Measurements from ENCODE around the gene BAIAP2L1.

BAIAP2L1 gene

DNA sequence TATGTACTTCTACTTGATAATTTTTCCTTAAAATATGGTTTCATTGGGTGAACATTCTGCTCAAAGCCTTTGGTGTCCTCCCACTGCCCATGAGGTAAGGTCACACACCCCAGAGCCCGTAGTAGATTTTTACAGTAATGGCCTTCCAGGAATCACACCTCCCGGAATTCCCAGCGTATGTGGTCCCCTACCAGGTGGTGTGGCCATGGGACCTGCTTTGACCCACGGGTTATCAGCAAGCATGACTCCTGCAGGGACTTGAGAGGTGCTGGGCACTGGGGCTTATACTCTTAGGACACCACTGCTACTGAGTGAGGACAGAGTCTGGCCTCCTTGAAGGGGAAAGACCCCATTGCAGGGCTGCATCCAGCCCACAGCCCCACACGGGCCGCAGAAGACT lies 42.2 kb downstream of the BAIAP2L1 start:
- no peak for DNase-seq (ENCODE audit: low read depth)

DNA sequence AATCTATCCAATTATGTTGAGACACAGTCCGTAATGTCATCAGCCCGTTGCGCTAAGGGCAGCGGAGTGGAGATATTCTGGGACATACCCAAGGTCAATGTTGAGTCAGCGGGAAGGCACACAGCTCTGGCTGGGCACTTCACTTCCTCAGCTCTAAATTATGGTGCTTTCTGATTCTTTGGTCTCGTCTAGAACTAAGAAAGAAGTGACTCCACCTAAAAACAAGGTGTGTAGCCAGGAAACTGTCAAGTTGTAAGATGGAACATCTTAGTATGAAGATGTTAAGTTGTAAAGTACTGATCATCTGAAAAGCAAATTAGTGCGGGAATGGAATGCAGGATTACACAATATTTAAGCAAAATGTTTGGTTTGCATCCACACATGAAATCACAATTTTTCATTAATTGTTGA lies 43.1 kb downstream of the BAIAP2L1 start:
- no peak for DNase-seq (ENCODE audit: low read depth)

DNA sequence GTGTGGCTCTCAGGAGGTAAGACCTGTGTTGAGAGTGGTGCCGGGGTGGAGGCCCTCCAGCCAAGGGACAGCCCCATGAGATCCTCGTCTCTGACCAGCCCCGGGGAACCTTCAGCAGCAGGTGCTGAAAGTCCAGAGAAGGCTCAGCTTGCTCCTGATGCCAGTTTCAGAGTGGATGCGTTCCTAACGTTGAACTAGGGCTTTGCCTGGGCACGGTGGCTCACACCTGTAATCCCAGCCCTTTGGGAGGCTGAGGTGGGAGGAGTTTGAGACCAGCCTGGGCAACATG lies 45.7 kb downstream of the BAIAP2L1 start:
- DNase-seq (ENCODE audit: low read depth) = no peak

DNA sequence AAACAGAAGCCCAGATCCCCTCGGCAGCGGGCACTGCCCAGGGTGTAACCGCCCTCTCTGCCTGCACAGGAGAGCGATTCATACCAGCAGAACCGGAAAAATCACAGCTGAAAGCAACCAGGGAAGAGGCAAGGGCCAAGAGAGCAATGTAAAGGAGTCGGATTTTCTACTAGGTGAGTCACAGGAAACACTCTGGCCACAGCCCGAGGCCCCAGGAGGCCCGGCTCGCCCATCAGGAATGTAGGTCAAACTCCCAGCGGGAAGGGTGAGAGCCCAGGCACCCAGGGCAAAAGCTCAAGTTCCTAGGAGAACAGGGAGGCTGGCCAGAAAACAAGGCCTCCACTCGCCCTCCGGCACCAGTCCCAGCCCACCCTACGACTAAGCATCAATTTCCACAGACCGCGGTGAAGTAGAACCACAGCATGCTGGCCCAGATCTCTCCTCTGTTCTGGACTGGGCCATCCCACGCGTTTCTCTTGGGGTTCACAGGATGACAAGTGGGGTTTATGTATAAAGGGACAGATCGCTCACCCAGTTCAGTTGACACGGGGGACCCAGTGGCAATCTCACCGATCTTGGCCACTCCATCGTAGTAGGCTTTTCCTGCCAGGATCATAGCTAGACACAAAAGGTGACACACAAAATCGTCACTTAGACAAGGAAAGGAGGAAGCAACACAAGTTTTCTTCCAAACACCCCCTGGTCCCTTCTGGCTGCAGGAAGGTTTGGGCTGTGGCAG lies 46.2 kb downstream of the BAIAP2L1 start:
- DNase-seq (ENCODE audit: low read depth) = peak; percentile 68

DNA sequence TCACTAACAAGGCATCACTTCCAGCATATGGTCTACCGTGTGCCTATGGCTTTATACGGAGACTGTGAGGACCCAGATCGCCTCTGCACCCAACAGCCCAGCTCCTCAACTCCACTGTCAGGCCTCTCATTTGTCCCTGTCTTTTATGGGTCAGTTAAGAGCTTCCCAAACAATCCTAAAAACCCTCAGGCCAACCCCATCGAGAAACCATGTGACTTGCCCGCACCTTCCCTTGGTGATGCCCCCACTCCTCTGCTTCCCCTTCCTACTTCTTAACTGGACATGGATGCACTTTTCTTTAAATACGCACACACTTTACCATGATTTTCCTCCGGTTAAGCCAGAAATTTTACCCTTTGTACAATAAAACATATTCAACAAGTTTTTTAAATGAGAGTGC lies 46.8 kb downstream of the BAIAP2L1 start:
- no peak for DNase-seq (ENCODE audit: low read depth)

DNA sequence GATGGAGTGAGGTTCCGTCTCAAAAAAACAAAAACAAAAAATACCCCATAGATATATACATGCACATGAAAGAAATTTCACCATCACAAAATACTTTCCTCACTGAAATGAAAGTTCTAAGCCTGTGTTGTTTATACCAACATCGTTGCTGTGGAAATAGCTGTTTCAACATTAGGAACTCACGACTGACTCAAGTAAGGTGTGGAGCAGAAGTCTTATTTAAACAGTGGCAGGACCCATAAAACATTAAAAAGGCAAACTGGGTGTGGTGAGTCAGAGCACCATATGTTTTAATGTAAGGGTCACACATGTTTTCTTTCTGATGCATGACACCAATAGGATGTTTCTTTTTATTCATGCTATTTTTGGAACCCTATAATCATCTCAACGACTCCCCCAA lies 48.3 kb downstream of the BAIAP2L1 start:
- no peak for DNase-seq (ENCODE audit: low read depth)

DNA sequence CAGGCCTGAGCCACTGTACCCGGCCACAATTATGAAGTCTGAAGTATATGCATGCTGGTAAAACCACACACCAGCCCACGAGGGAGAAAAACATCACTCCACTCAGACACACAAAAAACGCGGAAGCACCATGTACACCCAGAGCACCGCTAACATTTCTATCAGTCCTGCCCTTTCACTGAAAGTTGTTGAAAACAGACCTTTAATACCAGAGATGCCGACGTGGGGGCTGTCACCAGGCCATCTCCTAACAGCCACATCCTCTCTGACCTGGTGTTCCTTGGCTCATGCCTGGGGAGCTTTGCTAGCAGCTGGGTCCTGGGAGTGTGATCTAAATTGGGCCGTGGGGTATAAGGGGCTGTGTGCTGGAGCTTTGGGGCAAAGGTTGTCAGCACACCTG lies 49.8 kb downstream of the BAIAP2L1 start:
- DNase-seq (ENCODE audit: low read depth) = no peak

DNA sequence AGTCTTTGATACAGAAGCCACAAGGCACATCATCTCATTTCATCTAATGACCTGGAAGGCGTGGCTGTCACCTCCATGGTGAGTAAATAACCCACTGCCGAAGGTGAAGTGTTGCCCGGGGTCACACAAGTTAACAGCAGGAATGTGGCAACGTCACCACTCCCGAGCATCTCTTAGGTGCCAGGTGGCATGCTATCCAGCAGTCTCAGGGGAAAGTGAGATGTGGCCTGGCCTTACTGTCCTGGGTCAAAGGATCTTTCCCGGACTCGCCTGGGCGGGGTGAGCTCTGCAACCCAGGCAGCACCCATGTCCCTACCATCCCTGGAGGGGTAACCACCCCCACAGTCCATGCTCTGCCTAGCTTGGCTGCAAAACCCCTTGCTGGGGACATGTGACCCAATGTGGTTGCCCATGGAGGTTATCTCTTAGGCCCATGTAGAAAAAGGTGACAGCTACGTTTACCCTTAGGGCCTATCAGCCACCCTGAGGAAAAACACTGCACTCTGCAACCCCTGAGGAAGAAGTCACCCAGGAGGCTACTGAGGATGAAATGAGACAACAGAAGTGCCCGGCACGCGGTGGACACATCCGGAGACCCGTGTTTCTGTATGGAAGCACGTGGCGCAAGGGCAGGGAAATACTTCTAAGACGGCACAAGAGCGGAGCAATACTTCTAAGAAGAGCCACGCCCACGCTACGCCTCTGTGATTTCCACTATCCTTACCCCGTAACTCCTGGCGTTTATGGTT lies 52.0 kb downstream of the BAIAP2L1 start:
- no peak for DNase-seq (ENCODE audit: low read depth)

DNA sequence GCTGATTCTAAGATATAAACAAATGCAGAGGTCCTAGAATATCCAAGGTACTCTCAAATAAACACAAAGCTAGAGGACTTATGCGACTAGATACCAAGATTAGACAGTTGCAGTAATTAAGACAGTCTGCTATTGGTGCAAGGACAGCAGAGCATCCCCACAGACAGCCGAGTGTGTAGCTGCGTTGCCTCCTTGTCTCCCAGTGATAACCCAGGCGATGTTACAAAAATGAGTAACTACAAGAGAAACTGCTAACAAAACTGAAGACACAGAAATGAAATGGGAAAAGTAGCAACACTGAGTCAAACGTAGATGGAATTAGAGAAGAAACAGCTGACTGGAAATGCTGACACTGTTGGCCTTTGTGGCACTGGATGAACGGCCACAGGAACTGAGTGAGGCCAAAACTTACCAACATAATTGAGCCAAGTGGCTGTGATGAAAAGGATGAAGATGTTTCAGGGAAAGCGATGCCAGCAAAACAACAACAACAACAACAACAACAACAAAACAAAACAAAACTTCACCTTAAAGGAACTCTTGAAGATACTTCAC lies 54.3 kb downstream of the BAIAP2L1 start:
- DNase-seq (ENCODE audit: low read depth) = no peak

DNA sequence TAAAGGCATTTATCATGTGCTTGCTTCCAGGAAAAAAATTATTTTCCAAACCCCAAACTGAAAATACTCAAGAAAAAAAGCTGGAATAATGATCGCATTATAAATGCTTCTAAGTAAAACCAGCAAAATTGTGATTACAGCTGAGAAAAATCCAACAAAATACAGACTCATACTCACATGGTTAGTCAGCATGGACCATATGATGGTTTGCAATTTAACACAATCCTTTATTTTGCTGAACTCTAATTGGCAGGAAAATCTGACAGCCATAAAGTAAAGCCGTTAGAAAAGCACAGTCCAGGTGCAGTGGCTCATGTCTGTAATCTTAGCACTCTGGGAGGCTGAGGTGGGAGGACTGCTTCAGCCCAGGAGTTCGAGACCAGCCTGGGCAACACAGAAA lies 59.8 kb downstream of the BAIAP2L1 start:
- DNase-seq (ENCODE audit: low read depth) = no peak

DNA sequence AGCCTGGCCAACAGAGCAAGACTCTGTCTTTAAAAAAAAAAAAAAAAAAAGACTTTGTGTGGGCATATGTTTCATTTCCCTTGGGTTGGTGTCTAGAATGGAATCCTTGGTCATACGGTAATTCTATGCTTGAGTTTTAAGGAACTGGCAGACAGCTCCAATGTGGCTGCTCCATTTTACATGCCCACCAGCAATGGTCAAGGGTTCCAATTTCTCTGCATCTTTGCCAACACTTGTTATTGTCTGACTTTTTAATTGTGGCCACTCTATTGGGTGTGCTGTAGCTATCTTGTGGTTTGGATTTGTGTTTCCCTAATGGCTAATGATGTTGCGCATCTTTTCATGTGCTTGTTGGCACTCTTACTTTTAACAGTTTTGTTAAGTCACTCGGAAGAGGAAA lies 61.8 kb downstream of the BAIAP2L1 start:
- no peak for DNase-seq (ENCODE audit: low read depth)

DNA sequence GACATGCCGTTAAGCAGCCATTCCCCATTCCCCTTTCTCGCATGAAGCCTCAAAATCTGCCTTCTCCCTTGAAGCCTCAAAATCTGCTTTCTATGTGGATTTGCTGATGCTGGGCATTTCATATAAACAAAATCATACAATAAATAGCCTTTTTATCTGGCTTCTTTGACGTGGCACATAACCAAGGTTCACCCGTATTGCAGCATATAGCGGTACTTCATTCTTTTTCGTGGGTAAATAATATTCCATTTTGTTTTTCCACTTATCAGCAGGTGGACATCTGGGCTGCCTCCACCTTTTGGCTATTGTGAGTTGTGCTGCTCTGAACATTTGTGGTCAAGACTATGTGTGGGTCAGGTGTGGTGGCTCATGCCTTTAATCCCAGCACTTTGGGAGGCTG lies 62.4 kb downstream of the BAIAP2L1 start:
- no peak for DNase-seq (ENCODE audit: low read depth)

DNA sequence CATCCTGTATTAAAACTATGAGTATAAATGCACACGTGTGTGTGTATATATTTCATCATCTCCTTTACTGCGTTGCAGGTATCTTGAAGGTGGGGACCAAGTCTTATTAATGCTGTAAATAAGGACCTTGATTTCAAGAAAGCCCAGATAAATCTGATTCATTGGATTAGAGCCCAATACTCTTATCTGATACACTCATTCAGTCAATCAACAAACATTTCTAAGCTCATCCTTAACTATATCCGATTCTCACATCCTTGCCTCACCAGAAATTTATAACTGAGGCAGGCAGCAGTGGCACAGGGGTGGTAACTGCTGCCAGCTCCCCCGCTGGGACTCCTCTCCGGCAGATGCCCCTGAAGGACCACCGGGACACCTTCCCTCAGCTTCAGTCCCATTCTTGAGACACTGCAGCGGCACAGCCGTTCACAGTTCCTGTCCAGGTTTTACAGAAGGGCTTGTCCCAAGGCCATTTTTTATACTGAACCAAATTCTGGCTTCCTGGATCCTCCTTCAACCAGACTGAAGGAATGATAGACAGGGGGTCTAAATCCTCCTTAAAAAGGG lies 65.4 kb downstream of the BAIAP2L1 start:
- no peak for DNase-seq (ENCODE audit: low read depth)

DNA sequence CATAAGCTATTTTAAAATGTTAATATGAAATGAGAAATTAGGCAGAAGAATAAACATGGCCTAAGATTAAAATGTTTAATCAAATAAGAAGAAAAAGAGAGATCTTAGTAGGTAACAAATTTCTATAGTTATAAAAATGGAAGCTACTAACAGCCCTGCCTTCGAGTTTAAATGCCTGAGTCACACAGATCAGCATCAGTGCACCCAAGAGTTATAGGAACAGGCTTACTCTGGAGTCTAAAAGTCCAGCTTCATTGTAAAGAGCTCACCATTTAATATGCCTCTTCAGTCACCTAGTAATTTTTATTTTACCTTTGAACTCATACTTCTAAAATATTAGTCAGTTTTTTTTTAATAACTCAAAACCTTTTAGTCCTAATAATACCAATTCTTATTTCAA lies 66.8 kb downstream of the BAIAP2L1 start:
- DNase-seq (ENCODE audit: low read depth) = no peak

DNA sequence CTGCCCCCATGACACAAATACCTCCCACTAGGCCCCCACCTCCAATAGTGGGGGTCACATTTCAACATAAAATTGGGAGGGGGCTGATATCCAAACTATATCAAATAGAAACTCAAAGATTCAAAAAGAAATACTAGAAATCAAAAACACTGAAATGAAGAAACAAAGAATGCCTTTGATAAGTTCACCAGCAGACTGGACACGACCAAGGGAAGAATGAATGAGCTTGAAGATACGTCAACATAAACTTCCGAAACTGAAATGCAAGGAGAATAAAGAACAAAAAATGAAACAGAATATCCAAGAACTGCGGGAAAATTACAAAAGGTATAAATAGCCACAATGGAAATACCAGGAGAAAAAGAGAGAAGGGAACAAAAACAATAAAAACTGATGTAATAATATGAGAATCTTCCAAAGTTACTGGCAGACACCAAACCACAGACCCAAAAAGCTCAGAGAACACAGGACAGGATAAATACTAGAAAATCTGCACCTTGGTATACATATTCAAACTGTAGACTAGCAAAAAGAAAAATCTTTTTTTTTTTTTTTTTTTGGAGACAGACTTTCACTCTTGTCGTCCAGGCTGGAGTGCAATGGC lies 69.9 kb downstream of the BAIAP2L1 start:
- DNase-seq (ENCODE audit: low read depth) = no peak

DNA sequence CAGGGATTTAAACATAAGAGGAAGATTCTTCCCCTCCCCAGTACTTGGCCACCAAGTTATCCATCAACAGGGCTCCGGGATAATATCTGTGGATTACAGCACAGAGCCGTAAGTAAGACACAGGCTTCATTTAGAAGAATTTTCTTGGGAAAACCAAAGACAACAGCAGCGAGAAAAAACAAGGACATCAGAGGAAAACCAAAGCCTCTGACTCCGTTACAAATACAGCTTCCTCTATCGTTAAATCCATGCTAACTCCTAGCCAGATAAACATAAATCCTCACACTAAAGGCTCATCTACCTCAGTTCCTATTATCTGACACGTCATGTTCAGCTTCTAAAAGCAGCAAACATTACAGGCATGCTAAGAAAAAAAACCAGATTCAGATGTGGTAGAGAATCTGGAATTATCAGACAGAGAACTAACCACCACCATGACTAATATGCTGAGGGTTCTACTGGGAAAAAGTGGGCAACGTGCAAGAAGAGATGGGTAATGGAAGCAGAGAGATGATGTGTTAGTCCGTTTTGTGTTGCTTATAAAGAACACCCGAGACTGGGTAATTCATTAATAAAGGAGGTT lies 71.0 kb downstream of the BAIAP2L1 start:
- no peak for DNase-seq (ENCODE audit: low read depth)

DNA sequence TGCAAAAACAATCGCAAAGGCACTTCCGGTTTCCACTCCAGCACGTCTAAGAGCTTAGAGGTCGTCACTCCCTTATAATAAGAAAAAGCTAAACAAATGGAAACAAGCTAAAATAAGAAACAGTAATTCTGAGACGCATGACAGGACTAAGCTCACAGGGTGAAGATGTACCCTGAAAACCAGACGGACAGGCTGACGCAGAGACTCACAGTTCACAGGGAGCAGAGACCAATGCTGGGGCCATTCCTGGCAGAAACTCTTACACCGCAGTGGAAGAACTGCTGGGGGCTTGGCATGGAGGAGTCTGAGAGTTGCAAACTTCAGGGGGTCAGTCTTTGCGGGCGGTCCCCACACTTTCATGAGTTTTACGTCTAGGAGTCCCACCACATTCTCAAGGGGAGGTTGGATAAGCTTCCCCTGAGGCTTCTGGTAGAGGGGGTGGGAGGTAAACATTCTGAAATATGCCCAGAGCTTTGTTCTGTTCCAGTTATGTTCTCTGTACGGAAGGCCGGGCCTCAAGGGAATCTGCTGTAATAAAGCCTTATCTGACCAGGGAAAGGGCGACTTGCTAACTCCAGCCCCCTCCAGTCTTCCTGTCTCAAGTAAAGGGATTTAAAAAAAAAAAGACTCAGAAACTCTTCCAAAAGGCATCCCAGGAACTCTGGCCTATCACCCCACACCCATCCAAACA lies 71.6 kb downstream of the BAIAP2L1 start:
- no peak for DNase-seq (ENCODE audit: low read depth)

DNA sequence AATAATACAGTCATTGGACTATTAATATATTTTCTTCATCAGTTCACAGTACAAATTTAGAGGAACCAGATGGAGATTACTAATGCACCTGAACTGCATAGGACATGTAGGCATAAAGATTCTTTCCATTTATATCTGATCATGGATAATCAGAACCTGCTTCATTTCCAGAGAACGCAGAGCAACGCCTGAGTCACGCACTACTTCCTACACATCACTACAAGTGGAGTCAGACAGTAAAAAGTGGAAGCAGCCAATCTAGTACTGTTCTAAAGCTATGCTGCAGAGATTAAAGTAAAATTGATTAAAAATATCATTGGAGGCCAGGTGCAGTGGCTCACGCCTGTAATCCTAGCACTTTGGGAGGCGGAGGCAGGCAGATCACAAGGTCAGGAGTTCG lies 76.1 kb downstream of the BAIAP2L1 start:
- no peak for DNase-seq (ENCODE audit: low read depth)

DNA sequence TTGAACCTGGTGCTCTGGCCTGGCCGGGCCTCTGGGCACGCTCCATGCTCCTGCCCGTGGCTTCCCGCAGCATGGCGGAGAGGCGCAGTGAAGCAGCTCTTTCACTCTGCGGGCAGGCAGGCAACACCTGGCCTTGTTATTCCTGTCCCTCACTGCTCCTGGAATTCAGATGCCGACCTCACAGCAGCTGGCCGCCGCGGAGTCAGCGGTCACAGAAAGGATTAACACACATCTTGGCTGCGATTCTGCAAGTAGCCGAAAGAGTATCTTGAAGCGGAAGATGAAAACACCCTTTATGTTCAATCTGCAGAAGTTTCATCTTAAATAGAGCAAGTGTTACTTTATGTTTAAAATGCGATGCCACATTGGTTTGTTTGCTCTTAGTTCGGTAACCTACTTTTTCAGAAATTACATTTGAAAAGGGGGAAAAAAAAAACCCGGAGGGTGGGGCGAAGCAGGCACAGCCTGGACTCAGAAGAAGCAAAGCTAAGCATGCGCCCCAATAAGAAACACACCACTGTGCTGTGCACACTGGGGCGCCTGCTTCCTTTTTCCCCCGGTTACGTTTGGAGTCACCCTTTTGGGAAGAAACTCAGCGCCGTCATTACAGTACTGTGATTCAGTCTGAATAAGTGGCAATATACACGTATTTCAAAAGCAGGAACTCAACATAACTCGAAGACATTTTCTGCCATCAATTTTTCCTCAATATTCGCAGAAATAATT lies 77.1 kb downstream of the BAIAP2L1 start:
- no peak for DNase-seq (ENCODE audit: low read depth)

DNA sequence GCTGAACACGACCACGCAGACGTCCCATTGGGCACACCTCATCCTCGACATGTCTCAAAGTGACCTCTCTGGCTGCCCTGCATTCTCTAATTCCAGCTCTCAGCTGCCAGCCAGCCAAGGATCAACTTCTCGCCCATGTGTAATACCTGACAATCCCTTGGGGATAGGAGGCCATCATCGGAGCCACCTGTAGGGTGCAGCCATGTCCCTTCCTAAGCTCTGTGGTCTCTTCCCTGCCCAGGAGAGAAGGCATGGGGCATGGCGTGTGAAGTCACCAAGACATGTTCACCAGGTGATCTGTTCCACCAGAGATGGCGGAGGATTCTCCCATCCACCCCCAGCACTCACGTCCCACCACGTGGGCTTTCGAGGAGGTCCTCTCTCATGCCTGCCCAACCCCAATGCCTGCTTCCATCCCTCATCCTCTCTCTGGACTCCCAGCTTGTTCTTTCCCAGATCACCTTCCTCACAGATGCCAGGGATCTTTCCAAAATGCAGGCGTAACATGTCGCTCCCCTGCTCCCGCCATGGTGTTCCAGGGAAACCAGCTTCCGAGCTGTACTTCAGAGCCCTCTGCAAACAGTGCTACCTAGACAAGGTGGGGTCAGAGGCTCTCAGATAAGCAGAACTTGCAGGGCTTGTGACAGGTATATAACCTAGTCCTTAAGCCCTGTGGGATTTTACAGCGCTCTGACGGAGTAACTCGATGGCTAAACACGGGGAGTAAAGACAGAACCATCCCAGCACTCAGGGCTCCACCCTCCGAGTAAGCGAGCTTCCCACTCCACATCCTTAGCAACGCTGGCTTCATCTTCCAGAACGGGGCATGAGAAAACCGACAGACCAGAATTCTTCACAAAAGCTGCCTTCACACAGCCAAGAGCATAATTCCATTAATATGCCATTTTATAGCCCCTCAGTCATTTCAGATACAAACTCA lies 78.3 kb downstream of the BAIAP2L1 start:
- no peak for DNase-seq (ENCODE audit: low read depth)
